Fibroblast of lung (primary cell): ENCODE results near the gene PALB2.

Experiments
- EZH2 ChIP-seq: IDR thresholded peaks from 2 replicates; pipeline ENCODE4 v1.5.1; 2012; ENCODE audit warnings: low read length, control low read depth, mild to moderate bottlenecking; ENCODE audit errors: missing control alignments
- TF ChIP-seq, protein P1 (sequence below), 2 donors: IDR thresholded peaks in 1 of 2; conservative IDR thresholded peaks in 1 of 2; 1 replicate in 1 of 2; 2 replicates in 1 of 2; pipeline ENCODE4 v1.5.1; 2011 to 2012; ENCODE audit warnings: low read length in 2 of 2, control low read depth in 1 of 2, inconsistent platforms in 1 of 2, low read depth in 1 of 2, mild to moderate bottlenecking in 1 of 2

- TF ChIP-seq, protein P1, sequence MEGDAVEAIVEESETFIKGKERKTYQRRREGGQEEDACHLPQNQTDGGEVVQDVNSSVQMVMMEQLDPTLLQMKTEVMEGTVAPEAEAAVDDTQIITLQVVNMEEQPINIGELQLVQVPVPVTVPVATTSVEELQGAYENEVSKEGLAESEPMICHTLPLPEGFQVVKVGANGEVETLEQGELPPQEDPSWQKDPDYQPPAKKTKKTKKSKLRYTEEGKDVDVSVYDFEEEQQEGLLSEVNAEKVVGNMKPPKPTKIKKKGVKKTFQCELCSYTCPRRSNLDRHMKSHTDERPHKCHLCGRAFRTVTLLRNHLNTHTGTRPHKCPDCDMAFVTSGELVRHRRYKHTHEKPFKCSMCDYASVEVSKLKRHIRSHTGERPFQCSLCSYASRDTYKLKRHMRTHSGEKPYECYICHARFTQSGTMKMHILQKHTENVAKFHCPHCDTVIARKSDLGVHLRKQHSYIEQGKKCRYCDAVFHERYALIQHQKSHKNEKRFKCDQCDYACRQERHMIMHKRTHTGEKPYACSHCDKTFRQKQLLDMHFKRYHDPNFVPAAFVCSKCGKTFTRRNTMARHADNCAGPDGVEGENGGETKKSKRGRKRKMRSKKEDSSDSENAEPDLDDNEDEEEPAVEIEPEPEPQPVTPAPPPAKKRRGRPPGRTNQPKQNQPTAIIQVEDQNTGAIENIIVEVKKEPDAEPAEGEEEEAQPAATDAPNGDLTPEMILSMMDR (conservative IDR thresholded peaks at IDR 0.05 in 1 of 2, IDR thresholded peaks at IDR 0.05 in 1 of 2; ENCODE audit: low read depth in 1 of 2, low read length in 2 of 2): no peak
- no peak for TF ChIP-seq EZH2
These were observed 5.2 kb downstream of the PALB2 start for GRCh38 chr16:23635958-23636357.
